IMR-90 (cell line): ENCODE results near the gene HAGH. TPM values are rescaled to one million over a fixed set of nuclear protein-coding genes. Genes with fewer than 3 reads are reported as not detected.

Experiments used
- ATAC-seq: fragments of 200-7000 bp; cut with Tn5 transposase; 2 replicates; pipeline ENCODE4 v1.9.1; 2020; ENCODE audit warnings: low read depth, mild to moderate bottlenecking, moderate library complexity
- BruUV-seq: library from RNA; stranded (reverse); fragments of 400-500 nt; replicated peaks from 2 replicates; lab custom pipeline; 2021; lab: Mats Ljungman, UMichigan
- CTCF ChIA-PET: fragments of 300-600 bp; formaldehyde crosslinking; extraction: SDS; loops from one replicate; lab custom pipeline; 2021; ENCODE audit warnings: antibody characterized with exemption; lab: Yijun Ruan, JAX
- POLR2A ChIA-PET: fragments of 300-600 bp; sonication (Branson Sonifier 250); formaldehyde crosslinking; loops from one replicate; lab custom pipeline; 2022; ENCODE audit warnings: antibody characterized with exemption; ENCODE audit not compliant: unreplicated experiment; lab: Charles Lee
- DNase-seq: peaks from one replicate; pipeline ENCODE4 v3.0.0; 2013
- H2AFZ ChIP-seq: replicated peaks from 2 replicates; pipeline ENCODE3; 2013; ENCODE audit warnings: low read length, mild to moderate bottlenecking; ENCODE audit not compliant: poor library complexity
- H2AK5ac ChIP-seq: 2 replicates; pipeline ENCODE4 v1.6.1; 2013; ENCODE audit warnings: low read depth, low read length, inconsistent platforms
- H2AK9ac ChIP-seq: replicated peaks from 2 replicates; pipeline ENCODE3; 2013; ENCODE audit warnings: mild to moderate bottlenecking, low read depth, low read length, moderate library complexity; ENCODE audit not compliant: poor library complexity
- H2BK120ac ChIP-seq: 2 replicates; pipeline ENCODE4 v1.6.1; 2013; ENCODE audit warnings: low read depth, low read length, inconsistent platforms
- H2BK15ac ChIP-seq: 3 replicates; pipeline ENCODE4 v1.6.1; 2013; ENCODE audit warnings: low read depth, low read length, inconsistent platforms
- H2BK20ac ChIP-seq: 2 replicates; pipeline ENCODE4 v1.6.1; 2013; ENCODE audit warnings: low read depth, mild to moderate bottlenecking, inconsistent platforms, low read length, moderate library complexity
- H2BK5ac ChIP-seq: 2 replicates; pipeline ENCODE4 v1.6.1; 2013; ENCODE audit warnings: mild to moderate bottlenecking, low read depth, low read length, inconsistent platforms; ENCODE audit not compliant: poor library complexity, severe bottlenecking
- H3K14ac ChIP-seq: replicated peaks from 2 replicates; pipeline ENCODE4 v1.6.1; 2013; ENCODE audit warnings: low read depth, low read length, inconsistent platforms
- H3K18ac ChIP-seq: 2 replicates; pipeline ENCODE4 v1.6.1; 2013; ENCODE audit warnings: low read depth, low read length, control low read depth
- H3K23ac ChIP-seq: 2 replicates; pipeline ENCODE4 v1.6.1; 2013; ENCODE audit warnings: low read depth, low read length, inconsistent platforms
- H3K27ac ChIP-seq: 2 replicates; pipeline ENCODE4 v1.5.1; 2013; ENCODE audit warnings: mild to moderate bottlenecking, control low read depth, low read length; ENCODE audit not compliant: insufficient read depth
- H3K27me3 ChIP-seq: 2 replicates; pipeline ENCODE4 v1.6.1; 2013; ENCODE audit warnings: low read length; ENCODE audit not compliant: control insufficient read depth, insufficient read depth
- H3K36me3 ChIP-seq: 2 replicates; pipeline ENCODE4 v1.6.1; 2013; ENCODE audit warnings: low read length, mixed read lengths; ENCODE audit not compliant: control insufficient read depth, insufficient read depth
- H3K4ac ChIP-seq: 2 replicates; pipeline ENCODE4 v1.6.1; 2013; ENCODE audit warnings: low read depth, low read length, inconsistent platforms
- H3K4me1 ChIP-seq: 2 replicates; pipeline ENCODE4 v1.6.1; 2013; ENCODE audit warnings: low read length, mixed read lengths; ENCODE audit not compliant: control insufficient read depth, insufficient read depth
- H3K4me2 ChIP-seq: 2 replicates; pipeline ENCODE4 v1.6.1; 2013; ENCODE audit warnings: low read depth, mild to moderate bottlenecking, control low read depth, low read length, moderate library complexity
- H3K4me3 ChIP-seq: 2 replicates; pipeline ENCODE4 v1.5.1; 2013; ENCODE audit warnings: low read depth, mild to moderate bottlenecking, control low read depth, low read length, moderate library complexity; ENCODE audit not compliant: insufficient read depth
- H3K56ac ChIP-seq: 2 replicates; pipeline ENCODE4 v1.6.1; 2013; ENCODE audit warnings: low read length, inconsistent platforms; ENCODE audit not compliant: insufficient read depth; ENCODE audit errors: extremely low read depth
- H3K79me1 ChIP-seq, 2 experiments: 2 replicates each; pipeline ENCODE4 v1.6.1; 2013; ENCODE audit warnings: low read length in 2 of 2, inconsistent platforms in 1 of 2, low read depth in 1 of 2
- H3K9ac ChIP-seq: 2 replicates; pipeline ENCODE4 v1.6.1; 2013; ENCODE audit warnings: low read depth, low read length, control low read depth
- H3K9me1 ChIP-seq: 2 replicates; pipeline ENCODE4 v1.6.1; 2013; ENCODE audit warnings: low read length, inconsistent platforms; ENCODE audit not compliant: insufficient read depth
- H3K9me3 ChIP-seq: 2 replicates; pipeline ENCODE4 v1.6.1; 2013; ENCODE audit warnings: low read length; ENCODE audit not compliant: control insufficient read depth, insufficient read depth
- H4K20me1 ChIP-seq: 2 replicates; pipeline ENCODE4 v1.6.1; 2013; ENCODE audit warnings: low read length, inconsistent platforms; ENCODE audit not compliant: insufficient read depth
- H4K5ac ChIP-seq: 2 replicates; pipeline ENCODE4 v1.6.1; 2013; ENCODE audit warnings: mild to moderate bottlenecking, low read depth, low read length, control low read depth
- H4K8ac ChIP-seq, 2 experiments: 2 replicates each; pipeline ENCODE4 v1.6.1; 2013; ENCODE audit warnings: low read depth in 2 of 2, low read length in 2 of 2, control low read depth in 1 of 2, inconsistent platforms in 1 of 2
- H4K91ac ChIP-seq: 2 replicates; pipeline ENCODE4 v1.6.1; 2013; ENCODE audit warnings: low read depth, low read length, inconsistent platforms; ENCODE audit not compliant: insufficient read depth
- FOS ChIP-seq: fragments of 150-350 bp; IDR thresholded peaks from 2 replicates; pipeline ENCODE4 v1.6.1; 2016; ENCODE audit warnings: low read depth, low read length
- POLR2A ChIP-seq: IDR thresholded peaks from 2 replicates; pipeline ENCODE4 v1.6.1; 2012; ENCODE audit warnings: mild to moderate bottlenecking, low read depth, low read length
- SMC3 ChIP-seq: fragments of 150-350 bp; IDR thresholded peaks from 2 replicates; pipeline ENCODE4 v1.6.1; 2016; ENCODE audit warnings: low read depth, mild to moderate bottlenecking, antibody characterized with exemption, low read length, moderate library complexity
- WGBS, 2 experiments: methylation state at CpG; one replicate each; pipeline versions ENCODE4 v1.1.5 to v1.1.7; 2013; ENCODE audit warnings: missing lambda C conversion rate in 2 of 2; ENCODE audit not compliant: insufficient read length in 1 of 2; ENCODE audit errors: extremely low coverage in 2 of 2; 5-methylcytosine and 5-hydroxymethylcytosine counted together
- dilution Hi-C: fragments of 300-500 bp; cut with HindIII; formaldehyde crosslinking; loops from one replicate; pipeline ENCODE4 v1.14.3; 2018; ENCODE audit warnings: low sequenced_read_pairs; ENCODE audit not compliant: unreplicated experiment
- in situ Hi-C: fragments of 300-500 bp; cut with MboI; formaldehyde crosslinking; loops from 3 replicates; pipeline ENCODE4 v1.14.3; 2019; ENCODE audit warnings: low sequenced_read_pairs, inconsistent platforms, mixed read lengths
- intact Hi-C: fragments of 100-400 bp; cut with micrococcal nuclease; formaldehyde crosslinking; loops from 2 replicates; pipeline ENCODE4 v1.10.0; 2022
- polyA plus RNA-seq, 3 experiments: library from polyadenylated mRNA; depleted of rRNA; stranded (reverse); fragments of >200 nt; gene quantifications; 2 replicates each; pipeline ENCODE4 v1.2.3, GENCODE V29; 2012; ENCODE audit warnings: low replicate concordance in 1 of 3
- total RNA-seq: library from RNA; depleted of rRNA; stranded (reverse); fragments of >200 nt; gene quantifications from 2 replicates; pipeline ENCODE4 v1.2.3, GENCODE V29; 2012

The HAGH gene
- total and polyA plus RNA-seq, 2 of the 4 experiments (the other 2 are of a cell fraction) = 30.8 to 52.2 TPM

GRCh38 chr16:1874854-1875253, 48.2 kb upstream of the HAGH start:
- no peak overlapping the region for H3K4me3 ChIP-seq
- H2BK120ac ChIP-seq = no peak overlapping the region
- H3K36me3 ChIP-seq = no peaks in the 10 kb centered on the region
- H4K20me1 ChIP-seq = 0 out of 2 replicates have a peak, but pooled peaks cover 4% of the 10 kb centered on the region
- ATAC-seq = no peak
- no peak overlapping the region for H3K23ac ChIP-seq
- no peak overlapping the region for H2AFZ ChIP-seq
- H3K56ac ChIP-seq = no peak overlapping the region
- intact Hi-C loops (no loop called here), in situ Hi-C loops (loop anchor here (25.0 kb wide), 1 partner anchor 512 kb away; no protein-coding TSS in a partner anchor), dilution Hi-C loops (no loop called here)
- H4K91ac ChIP-seq = no peak overlapping the region
- H2AK9ac ChIP-seq = no peak overlapping the region
- H2BK5ac ChIP-seq = no peak overlapping the region
- no peak overlapping the region for H3K14ac ChIP-seq
- H3K9me3 ChIP-seq = no peaks in the 10 kb centered on the region
- H3K27ac ChIP-seq = no peak overlapping the region
- H2AK5ac ChIP-seq = no peak overlapping the region
- no peak overlapping the region for H4K8ac ChIP-seq
- H3K9me1 ChIP-seq = no peaks in the 10 kb centered on the region
- no peak overlapping the region for H3K9ac ChIP-seq
- H3K18ac ChIP-seq = no peak overlapping the region
- H2BK20ac ChIP-seq = no peak overlapping the region
- H3K79me1 ChIP-seq = no peaks in the 10 kb centered on the region
- H3K27me3 ChIP-seq = peaks cover 35% of the 10 kb centered on the region
- peaks cover 2% of the 10 kb centered on the region; the same call in 1 of the 2 replicates for H3K4me1 ChIP-seq
- TF ChIP-seq POLR2A (no peak), FOS (no peak), SMC3 (no peak)
- H4K5ac ChIP-seq = no peak overlapping the region
- WGBS, 2 experiments = 48% methylated on average over 2 of the region's 6 CpGs; no CpG with 5 or more reads in 1 of the 2 experiments
- no peak for DNase-seq
- H3K4ac ChIP-seq = no peak overlapping the region
- CTCF ChIA-PET = no interaction called here
- BruUV-seq = no TSS peak
- no peak overlapping the region for H2BK15ac ChIP-seq
- no peak overlapping the region for H3K4me2 ChIP-seq
- POLR2A ChIA-PET = no interaction called here
